DMS79 treated with DMSO at 0.1 percent for 48 hours (cell line): ENCODE data around the gene PLEKHA6.

Source experiments
- DNase-seq: peaks from one replicate; lab custom pipeline; 2025; lab: John Stamatoyannopoulos, UW

PLEKHA6 gene, protein sequence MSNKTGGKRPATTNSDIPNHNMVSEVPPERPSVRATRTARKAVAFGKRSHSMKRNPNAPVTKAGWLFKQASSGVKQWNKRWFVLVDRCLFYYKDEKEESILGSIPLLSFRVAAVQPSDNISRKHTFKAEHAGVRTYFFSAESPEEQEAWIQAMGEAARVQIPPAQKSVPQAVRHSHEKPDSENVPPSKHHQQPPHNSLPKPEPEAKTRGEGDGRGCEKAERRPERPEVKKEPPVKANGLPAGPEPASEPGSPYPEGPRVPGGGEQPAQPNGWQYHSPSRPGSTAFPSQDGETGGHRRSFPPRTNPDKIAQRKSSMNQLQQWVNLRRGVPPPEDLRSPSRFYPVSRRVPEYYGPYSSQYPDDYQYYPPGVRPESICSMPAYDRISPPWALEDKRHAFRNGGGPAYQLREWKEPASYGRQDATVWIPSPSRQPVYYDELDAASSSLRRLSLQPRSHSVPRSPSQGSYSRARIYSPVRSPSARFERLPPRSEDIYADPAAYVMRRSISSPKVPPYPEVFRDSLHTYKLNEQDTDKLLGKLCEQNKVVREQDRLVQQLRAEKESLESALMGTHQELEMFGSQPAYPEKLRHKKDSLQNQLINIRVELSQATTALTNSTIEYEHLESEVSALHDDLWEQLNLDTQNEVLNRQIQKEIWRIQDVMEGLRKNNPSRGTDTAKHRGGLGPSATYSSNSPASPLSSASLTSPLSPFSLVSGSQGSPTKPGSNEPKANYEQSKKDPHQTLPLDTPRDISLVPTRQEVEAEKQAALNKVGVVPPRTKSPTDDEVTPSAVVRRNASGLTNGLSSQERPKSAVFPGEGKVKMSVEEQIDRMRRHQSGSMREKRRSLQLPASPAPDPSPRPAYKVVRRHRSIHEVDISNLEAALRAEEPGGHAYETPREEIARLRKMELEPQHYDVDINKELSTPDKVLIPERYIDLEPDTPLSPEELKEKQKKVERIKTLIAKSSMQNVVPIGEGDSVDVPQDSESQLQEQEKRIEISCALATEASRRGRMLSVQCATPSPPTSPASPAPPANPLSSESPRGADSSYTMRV

DNA sequence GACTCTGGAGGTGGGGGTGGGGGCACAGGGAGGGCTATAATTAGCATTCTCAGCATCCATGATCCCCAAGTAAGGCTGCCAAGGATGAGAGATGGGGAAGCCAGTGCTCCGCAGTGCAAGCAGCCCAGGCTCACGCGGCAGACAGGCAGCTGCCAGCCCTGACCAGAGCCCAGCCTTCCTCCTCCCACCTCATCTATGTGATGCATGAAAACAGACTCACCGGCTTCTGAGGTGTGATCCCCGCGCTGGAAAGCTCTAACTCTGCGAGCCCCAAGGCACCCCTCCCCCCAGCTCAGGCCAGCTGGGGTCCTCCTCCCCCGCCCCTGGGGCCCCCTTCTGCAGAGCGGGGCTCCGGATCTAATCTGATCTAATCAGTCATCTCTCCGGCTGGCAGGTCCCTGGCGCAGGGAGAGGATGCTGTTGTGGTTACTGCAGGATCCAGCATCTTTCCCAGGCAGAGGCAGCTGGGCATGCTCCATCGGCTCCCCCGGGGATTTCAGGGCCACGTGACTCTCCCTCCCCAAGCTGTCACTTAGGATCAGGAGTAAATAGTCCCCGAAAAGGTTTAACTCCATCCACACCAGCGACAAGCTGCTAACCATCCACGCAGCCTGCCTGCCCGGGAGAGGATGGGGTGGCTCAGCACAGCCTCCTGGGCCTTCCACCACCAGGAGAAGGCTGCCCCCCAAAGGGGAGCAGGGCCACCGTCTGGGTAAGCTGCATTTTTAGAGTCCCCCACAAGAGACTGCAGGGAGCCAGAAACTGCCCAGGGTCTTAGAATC is at the start of gene PLEKHA6:
Gene PLEKHA6 (minus strand): TSS at position 456 of the 782 bp plus-strand sequence. CDS start 86,202 bp downstream, outside the sequence.
- peak; percentile 56 for DNase-seq

DNA sequence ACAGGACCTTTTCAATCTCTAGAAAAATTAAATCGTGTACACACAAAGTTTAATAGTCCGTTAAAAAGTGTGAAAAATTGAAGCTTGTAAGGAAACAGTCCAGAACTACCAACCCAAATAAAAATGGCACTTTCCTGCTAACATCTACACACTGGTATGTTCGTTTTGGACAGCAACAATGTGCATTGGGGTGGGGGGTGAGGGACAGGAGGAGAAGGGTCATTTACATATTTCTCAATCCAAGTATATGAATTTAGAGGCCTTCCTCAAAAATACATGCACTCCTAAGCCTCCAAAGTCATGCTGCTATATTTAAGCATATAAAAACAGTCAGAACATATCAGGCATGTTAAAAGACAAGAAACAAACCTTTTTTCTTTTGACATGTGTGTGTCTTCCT is 49.4 kb upstream of the PLEKHA6 start:
- DNase-seq = no peak

DNA sequence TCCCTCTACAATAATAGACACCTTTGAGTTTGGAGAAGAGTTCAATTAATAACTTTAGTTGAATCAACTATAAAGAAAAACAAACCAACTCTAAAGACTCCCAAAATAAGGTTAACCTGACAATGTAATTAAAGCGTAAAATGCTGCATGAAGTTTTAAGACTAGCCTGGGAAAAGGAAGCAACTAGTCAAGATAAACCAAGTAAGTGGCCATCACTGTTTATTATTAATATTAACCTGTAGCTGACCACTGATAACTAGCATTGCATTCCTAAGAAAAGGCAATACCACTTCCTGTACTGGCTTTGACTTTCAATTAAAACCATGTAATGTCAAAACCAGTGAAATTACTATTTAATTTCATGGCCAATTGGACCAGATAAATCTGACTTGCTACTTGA is 48.9 kb upstream of the PLEKHA6 start:
- no peak for DNase-seq

DNA sequence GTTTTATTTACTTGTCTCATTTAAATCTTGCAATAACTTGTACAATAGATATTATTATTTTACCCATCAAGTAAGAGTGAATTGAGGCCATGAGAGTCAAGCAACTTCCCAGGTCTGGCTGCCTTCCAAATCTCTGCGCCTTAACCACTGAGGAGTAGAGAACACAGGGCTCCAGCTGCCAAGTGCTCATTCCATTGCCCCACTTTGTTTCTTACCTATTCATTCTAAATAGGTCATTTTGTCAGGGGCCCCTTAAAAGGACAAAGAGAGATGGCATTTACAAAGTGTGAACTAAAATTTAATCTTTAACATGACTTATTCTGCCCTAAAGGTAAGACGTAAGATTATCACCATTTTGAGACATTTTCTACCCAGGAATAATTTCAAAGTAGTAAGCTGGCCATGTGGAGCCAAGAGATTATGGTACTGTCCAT is 48.4 kb upstream of the PLEKHA6 start:
- DNase-seq = peak; percentile 82

DNA sequence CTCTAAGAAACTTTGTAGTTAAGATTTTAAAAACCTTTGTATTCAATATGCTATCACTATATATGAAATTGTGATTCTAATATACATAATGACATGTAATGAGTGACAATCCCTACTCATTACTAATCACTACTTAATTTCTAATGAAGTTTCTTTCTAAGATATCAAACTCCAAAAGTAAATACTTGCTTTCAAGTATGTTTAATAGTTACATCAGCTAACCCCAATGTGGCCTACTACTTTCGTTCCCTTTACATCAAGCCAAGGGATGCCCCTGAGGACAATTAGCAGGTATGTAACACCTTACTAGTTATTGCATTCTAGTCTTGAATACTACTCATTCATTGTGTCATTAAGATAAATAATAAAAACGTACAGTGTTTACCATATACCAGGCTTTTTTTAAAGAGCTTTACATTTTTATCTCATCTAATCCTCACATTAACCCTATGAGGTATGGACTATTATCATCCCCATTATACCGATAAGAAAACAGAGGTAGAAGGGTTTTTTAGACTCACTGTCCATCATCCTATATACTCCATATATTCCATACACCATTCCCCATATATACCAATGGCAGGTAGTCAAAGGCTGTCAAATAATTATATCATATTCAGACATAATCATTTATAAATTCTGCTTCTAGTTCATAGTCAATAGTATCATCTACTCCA is 47.7 kb upstream of the PLEKHA6 start:
- no peak for DNase-seq

DNA sequence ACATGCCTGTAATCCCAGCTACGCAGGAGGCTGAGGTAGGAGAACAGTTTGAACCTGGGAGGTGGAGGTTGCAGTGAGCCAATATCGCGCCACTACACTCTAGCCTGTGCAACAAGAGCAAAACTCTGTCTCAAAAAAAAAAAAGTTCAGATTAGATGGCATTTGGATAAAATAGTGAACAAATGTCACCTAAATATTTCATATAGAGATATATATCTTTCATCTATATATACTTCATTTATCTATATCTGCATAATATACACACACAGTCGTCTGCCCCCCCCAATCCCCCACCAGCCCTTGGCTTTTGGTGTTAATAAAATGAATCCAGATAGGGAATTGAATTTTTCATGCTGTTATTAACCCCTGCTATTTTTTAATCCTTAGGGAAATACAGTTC is 46.9 kb upstream of the PLEKHA6 start:
- no peak for DNase-seq

DNA sequence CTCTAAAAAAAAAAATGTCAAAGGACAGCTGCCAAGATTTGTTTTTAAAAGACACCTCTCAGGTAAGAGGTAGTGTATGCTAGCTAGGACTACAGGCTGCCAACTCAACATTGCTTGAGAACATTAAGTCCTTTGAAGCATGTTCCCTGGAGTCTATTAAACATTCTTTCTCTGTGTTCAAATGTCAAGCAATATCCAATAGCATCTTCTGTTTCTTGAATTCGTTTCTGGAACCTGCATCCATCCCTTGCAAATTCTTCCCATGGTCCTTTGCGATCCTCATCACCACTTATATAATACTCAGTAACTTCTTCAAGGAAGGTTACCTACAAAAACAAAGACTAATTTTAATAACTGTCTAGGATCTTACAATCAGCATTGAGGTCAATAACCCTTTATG is 46.3 kb upstream of the PLEKHA6 start:
- DNase-seq = no peak

DNA sequence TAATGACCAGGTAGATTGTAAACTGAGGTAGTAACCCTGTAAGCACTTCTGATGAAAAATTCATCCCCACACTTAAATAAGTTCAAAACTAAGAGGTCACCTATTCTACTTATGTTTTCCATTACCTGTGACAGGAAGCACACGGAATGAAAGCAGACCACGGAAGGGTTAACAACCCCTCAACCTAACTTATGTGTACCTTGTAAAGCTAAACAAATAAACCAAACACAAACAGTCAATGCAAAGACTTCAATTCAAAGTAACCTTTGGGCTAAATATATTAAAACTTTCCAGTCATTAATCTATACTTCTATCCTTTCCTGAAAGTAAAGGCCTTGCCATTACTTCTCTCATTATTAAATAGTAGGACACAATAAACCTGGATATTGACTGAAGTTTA is 44.9 kb upstream of the PLEKHA6 start:
- no peak for DNase-seq

DNA sequence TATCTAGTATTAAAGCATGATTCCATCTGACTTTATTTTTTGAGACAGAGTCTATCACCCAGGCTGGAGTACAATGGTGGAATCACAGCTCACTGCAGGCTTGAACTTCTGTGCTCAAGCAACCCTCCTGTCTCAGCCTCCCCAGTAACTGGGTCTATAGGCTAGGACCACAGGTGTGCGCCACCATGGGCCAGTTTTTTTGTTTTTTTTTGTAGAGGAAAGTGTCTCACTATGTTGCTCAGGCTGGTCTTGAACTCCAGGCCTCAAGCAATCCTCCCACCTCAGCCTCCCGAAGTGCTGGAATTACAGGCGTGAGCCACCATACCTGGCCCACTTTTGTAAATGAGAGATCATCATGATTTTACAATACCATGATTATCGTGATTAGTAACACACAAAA is 42.7 kb upstream of the PLEKHA6 start:
- no peak for DNase-seq

DNA sequence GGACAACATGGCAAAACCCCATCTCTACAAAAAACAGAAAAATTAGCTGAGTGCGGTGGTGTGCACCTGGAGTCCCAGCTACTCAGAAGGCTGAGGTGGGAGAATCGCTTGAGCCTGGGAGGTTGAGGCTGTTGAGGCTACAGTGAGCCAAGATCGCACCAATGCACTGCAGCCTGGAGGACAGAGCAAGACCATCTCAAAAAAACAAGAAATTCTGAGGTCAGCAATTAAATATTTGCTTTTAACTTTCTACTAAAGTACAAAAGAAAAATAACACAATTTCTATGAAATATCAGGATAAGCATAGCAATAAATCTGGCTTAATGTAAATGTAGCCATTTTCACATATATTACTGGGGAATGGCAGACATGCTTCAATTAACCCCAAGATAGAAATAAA is 42.0 kb upstream of the PLEKHA6 start:
- no peak for DNase-seq

DNA sequence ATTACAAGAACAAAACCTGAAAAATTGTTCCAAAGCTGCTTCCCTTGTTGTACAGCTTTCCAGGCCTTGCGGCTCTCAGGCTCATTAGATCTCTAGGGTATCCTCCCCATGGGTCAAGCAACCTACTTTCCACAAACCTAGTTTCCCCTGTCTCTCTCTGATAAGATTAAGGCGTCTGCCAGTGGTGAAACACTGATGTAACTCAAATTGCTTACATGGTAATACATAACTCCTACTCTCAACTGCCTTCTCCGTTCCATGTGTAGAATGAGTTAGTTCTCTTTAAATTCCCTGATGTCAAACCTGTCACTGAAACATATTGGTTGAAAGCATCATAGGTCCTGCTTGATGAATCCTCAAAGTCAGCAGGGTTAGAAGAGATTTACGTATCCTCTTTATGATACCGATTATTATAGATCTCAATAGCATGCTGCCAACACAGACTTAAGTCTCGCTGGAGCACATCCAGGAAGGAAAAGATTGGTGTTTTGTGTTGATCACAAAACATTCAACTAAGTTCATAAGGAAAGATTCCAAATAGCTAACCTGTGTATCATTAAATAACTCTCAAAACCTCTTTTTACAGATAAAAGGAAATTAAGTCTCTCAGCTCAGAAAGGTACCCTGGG is 41.3 kb upstream of the PLEKHA6 start:
- no peak for DNase-seq

DNA sequence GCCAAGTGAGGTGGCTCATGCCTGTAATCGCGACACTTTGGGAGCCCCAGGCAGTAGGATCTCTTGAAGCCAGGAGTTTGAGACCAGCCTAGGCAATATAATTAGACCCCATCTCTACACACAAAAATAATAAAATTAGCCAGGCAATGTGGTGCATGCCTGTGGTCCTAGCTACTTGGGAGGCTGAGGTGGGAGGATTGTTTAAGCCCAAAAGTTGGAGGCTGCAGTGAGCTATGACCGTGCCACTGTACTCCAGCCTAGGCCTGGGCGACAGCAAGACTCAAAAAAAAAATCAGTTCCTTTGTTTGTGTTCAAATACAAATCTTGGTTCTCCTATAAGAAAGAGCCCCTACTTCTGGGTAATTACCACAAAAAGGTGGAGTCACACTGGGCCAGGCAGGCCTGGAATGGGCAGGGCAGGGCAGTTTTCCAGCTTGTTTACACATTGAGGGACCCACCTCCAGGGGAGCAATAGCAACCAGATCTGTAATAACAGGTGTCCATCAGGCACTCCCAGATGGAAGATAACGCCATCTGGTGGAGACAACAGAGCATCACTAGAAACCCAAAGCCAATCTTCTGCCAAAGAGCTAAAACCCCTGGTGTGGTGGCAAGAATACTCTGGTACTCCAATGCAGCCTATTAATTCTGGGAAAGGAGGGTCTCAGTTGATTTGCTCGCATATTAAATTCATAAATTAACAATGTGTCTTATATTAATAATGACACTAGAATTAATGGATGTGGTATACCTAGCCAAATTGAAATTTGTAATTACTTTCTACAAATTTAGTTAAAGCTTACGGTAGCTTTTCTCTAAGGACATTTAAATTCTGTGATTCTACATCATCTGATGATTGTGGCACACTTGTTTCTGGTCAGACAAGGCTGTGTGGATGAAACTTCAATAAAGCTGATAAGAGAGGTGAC is 38.7 kb upstream of the PLEKHA6 start:
- DNase-seq = peak; percentile 82

DNA sequence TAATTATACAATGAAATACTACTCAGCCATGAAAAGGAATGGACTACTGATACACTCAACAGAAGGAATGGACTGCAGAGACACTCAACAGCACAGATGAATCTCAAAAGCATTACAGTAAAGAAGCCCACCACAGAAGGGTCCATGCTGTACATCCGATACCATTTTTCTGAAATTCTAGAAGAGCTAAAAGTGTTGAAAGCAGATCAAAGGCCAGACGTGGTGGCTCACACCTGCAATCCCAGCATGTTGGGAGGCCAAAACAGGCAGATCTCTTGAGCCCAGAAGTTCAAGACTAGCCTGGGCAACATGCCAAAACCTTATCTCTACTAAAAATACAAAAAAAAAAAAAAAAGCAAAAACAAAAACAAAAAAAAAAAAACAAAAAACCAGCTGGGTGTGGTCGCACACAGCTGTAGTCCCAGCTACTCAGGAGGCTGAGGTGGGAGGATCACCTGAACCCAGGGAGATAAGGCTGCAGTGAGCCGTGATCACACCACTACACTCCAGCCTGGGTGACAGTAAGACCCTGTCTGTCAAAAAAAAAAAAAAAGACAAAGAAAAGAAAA is 36.4 kb upstream of the PLEKHA6 start:
- no peak for DNase-seq

DNA sequence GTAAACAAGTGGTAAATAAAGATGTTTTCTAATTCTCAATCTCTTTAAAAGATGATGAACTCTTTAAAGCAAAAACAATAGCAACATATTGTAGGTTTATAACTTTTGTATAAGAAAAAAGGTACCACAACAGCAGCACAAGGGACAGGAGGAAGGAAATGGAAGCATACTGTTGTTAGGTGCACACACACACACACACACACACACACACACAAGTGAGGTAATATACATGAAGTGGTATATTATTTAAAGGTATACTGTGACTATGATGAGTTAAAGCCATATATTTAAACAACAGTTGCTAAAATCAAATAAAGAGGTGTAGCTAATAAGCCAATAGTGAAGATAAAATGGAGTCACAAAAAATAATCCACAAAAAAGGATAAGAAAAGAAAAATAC is 31.9 kb upstream of the PLEKHA6 start:
- DNase-seq = no peak

DNA sequence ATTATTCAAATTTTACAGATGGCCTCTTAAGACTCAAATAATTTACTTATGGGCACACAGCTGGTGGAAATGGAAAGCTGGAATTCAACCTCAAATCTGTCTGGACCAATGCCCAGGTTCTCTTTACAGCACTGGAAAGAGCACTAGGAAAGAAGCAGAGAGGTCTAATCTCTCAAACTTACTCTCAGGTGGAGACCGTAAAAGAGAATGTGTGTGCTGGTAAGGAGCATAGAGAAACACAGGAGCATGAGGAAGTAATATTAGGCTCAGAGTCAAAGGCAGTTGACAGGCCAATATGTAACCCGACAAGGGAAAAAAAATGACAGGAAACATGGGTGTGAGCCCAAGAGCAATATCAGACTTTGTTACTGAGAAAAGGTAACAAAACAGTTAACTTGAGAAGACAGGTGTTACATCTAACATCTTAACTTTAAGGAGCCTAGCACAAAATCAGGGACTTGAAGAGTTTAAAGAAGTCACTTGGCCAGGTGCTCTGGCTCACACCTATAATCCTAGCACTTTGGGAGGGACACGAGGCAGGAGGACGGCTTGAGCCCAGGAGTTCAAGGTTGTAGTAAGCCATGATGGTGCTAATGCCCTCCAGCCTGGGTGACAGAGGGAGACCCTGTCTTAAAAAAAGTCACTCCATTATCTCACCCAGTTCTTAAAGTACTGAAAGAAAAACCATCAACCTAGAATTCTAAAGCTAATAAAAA is 31.2 kb upstream of the PLEKHA6 start:
- DNase-seq = peak; percentile 57

DNA sequence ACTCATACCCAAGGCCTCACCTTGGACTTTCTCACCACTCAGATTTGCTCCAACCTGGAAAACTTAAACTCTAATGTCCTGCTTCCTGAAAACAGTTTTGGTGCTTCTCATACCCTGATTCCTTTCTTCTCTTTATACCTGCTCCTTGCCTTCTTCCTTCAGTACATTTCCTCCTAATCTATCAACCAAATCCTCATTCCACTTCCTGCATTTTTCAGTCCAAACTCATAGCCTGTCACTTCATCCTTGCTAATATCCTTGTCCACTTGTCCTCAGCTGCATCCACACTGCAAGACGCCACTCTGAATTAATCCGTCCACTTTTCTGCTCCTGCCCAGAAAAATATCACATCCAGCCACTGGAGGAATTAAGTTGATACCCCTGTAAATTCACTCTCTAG is 26.0 kb upstream of the PLEKHA6 start:
- DNase-seq = no peak

DNA sequence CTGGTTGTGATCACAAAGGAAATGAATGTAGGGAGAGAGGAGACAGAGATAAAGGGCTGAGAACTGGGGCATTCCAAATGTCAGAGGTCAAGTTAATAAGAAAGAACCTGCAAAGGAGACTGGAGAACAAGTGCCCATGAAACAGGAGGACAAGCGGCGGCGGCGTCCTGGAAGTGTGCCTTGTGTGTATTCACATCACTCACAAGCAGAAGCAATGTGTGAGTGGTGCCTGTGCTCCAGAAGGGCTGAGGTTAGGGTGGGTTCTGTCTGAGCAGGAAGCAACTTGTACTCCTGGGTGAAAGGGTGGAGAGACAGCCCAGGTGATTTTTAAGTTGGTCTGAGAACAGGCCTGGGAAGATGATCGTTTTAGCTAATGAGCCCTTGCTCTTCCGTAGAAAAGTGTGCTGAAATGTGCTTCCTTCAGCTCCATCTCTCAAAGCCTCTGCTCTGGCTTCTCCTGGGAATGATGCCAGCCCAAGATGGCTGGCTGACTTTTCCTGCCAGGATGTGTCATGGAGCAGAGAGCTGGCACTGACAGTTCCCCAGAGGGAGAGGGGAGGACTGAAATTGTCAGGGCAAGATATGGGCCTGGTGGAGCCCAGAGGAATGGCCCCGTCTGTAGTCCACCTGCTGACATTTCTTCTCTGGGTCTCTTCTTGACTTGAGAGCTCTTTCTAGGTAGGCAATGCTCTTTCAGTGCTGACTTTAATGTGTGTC is 25.1 kb upstream of the PLEKHA6 start:
- peak; percentile 38 for DNase-seq
